AG08396 (cell line): ENCODE results near the gene MOB3A.

ENCODE experiments used
- DNase-seq: peaks from one replicate; pipeline ENCODE4 v3.0.0; 2012; ENCODE audit warnings: low spot score, mixed read lengths

MOB3A gene

GRCh38 chr19:2123682-2124387 lies 27.7 kb upstream of the MOB3A start:
- peak; percentile 52 for DNase-seq

GRCh38 chr19:2122982-2123381 lies 26.9 kb upstream of the MOB3A start:
- no peak for DNase-seq

DNA sequence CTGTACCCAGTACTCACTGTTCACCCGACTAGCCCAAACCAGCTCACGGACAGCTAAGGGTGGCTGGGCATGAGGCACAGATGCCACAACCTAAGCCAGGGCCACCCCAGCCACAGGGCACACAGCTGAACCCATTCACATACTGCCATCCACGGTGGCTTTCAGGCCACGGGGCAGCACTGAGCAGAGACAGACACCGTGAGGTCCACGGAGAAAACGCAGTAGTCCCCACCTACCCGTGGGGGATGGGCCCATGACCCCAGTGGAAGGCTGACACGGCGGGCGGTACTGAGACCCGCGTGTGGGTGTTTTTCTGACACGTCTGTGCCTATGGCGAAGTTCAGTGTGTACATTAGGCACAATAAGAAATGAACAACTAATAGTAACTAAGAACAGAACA lies 26.1 kb upstream of the MOB3A start:
- no peak for DNase-seq

GRCh38 chr19:2121416-2122051 lies 25.4 kb upstream of the MOB3A start:
- DNase-seq, result no peak

- DNase-seq, result no peak
Measured at GRCh38 chr19:2120821-2121220, 24.7 kb upstream of the MOB3A start.

- no peak for DNase-seq
Measured at GRCh38 chr19:2119921-2120785, 24.0 kb upstream of the MOB3A start.

GRCh38 chr19:2118438-2118837 lies 22.3 kb upstream of the MOB3A start:
- DNase-seq, result no peak

GRCh38 chr19:2117215-2117960 lies 21.3 kb upstream of the MOB3A start:
- no peak for DNase-seq

DNA sequence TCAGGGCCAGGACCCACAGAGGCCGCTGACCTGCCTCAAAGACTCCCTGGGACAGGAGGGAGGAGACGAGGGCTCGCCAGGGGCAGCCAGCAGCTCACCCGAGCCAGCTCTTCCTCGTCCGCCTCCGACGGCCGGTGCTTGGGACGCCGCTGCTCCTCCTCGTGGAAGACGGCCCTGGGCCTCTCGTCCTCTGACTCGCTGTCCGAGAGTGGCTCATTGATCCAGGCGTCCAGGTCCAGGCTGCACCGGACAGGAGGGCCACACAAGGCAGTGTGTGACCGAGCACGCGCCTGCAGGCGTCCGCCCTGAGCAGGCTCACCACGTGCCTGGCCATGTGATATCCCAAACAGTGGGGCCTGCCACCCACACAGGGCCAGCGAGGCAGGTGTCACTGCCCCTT lies 20.4 kb upstream of the MOB3A start:
- DNase-seq, result no peak

DNA sequence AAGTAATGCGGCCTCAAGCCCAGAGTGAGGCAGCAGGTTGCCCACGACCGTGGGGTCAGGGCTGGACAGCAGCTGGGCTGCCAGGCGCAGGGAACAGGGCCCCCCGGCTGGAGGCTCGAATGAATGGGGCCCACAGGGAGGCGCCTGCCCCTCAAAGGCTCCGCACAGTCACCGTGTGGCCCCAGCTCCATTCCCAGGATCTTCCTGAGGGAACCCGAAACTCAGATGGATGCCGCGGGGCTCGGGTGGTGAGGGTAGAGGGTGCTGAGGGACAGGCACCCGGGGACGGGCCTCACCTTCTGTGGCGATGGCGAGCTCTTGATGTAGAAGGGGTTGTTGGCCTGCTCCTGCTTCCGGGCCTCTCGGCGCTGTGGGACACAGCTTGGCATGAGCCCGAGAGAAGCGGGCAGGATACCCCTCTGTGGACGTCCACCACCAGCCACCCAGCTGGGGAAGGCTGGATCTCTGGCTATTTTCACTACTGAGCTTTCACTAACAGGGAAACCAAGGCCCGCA lies 19.8 kb upstream of the MOB3A start:
- DNase-seq, result no peak

- no peak for DNase-seq
Measured at GRCh38 chr19:2115324-2115723, 19.2 kb upstream of the MOB3A start.

DNA sequence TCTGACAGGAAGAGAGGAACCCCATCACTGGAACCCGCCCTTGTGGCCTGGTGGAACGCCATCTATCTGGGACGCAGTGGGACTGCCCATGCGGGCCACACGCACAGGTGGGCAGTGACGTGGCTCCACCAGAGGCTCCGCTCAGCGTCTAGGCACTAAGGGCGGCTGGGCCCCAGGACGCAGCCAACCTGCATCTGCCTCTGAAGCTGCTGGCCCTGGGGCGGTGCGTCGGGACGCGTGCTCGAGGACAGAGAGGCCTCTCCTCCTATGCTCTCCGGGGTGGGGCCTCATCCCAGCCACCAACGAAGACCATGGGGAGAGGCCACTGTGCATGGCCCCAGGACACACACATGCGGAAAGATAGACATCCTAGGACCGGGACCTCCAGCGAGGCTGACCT lies 18.7 kb upstream of the MOB3A start:
- no peak for DNase-seq

DNA sequence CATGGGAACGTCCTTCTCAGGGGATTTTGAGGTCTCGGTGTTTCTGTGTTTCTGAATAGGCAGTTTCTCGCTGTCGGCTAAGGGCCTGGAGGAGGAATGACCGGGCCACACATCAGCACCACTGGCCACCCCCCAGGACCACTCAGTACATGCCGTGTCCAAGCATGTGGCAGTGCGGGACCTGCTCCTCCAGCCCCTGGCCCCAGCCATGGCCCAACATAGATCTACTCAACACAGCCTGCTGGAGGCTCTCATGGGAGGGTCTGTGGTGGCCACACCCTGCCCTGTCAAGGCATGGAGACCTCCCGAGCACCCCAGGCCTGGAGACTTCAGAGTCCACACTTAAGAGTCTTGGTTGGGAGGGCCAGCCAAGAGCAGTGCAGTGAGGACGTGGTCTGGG lies 18.1 kb upstream of the MOB3A start:
- DNase-seq, result no peak

DNA sequence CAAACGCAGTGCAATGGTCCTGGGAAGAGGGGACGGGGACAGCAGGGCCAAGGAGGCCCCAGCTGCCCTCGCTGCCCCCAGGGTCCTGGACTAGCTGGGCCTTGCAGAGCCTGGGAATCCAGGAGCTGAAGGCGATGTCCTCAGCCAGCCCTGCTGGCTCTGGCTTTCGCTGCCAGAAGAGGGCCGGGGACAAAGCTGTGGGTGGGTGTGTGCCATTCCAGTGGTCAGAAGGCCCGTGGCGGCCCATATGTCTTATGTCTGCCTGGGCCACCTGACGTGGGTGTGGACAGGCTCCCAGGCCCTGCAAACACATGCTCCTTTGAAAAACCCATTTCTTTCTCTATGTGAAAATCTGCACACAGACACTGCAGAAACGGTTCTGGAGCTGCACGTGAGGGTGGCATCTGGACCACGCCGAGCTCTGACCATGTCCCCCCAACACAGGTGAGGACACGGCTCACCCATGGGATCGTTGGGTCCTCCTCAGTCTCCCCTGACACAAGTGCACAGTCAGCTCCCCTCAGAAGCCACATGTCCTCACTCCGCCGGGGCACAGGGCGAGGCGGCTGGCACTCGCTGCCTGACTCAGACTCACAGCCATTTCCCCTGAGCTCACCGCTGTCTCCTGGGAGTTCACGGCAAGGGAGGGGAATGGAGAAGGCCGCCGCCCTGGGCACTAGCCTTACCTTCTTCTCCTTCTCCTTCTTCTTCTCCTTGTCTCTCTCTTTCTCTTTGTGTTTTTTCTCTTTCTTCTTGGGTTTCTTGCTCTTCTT lies 17.5 kb upstream of the MOB3A start:
- DNase-seq, result no peak

DNA sequence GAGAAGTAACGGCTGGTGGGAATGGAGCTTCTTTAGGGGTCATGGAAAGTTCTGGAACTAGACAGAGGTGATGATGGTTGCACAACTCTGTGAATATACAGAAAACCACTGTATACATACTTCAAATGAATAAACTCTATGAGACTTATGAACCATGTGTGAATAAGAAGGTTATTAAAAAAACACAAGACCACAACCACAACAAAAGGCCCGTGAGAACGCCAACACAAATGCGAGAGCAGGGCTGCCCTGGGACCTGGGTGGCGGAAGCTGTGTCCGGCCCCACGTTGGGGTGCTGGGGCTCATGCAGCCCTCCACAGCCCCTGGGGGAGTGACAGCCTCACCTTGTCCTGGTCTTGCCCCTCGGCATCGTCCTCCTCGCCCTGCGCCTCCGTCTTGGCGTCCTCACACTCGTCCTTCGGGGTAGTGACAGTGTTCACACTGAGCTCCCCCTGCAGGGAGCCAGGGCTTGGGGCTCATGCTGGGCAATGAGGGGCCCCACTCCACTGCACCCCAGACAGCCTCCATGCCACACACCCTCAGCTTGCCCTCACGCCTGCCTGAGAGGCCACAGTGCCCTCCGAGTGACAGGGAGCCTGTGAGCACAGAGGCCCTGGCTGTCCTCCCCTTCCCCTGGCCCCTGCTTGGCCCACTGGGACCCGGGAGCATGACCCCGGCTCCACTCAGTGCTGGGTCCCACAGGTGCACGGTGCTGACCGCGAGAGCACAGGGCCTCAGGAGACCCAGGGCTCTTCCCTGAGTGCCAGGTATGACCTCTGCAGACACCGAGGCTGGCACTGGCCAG lies 16.6 kb upstream of the MOB3A start:
- no peak for DNase-seq

DNA sequence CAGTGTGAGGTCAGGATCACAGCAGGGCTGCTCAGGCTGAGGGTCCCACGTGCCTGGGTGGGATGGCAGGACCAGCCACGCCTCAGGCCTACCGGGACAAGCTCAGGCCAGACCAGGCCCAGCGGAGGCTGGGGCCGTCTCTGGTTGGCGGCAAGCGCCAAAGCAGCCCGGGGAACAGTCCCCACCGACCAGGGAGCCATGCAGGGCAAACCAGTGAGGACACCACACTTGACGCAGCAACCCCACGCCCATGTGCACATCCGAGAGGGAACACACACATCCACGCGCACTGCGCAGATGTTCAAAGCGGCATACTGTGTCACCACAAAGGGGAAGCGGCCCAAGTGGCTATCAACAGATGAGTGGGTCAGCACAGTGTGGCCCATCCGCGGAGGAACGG lies 15.8 kb upstream of the MOB3A start:
- no peak for DNase-seq

DNA sequence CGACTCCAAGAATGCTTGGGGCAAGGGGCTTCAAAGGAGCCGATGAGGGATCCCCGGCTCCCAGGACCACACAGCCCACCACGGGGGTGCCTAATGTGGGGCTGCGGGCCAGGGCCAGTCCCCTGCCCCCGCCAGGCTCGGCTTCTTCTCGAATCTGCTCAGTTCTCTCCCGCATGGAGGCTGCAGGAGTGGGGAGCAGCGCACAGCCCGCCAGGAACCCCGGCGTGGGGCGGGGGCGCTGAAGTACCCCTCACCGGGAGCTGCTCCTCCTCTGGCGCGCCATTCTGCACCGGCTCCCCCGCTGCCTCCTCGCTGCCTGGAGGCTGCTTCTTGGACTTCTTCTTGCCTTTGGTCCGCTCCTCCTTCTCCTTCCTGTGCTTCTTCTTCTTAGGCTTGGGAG lies 15.3 kb upstream of the MOB3A start:
- no peak for DNase-seq

- DNase-seq, result no peak
Measured at GRCh38 chr19:2110822-2111221, 14.7 kb upstream of the MOB3A start.

GRCh38 chr19:2109046-2109864 lies 13.1 kb upstream of the MOB3A start:
- DNase-seq, result no peak
